ENCODE results near the gene XKR7.

The XKR7 gene

DNA sequence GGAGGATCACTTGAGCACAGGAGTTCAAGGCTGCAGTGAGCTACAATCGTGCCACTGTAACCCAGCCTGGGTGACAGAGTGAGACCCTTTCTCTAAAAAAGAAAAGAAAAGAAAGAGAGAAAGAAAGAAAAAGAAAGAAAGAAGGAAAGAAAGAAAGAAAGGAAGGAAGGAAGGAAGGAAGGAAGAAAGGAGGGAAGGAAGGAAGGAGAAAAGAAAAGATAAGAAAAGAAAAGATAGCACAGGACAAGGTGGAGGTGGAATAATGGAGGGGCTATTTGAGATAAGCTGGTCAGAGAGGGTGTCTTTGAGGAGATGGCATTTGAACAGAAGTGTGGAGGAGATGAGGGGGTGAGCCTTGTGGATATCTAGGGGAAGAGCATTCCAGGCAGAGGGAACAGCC, 13.5 kb upstream of the XKR7 start:
- Histone ChIP-seq H3K27me3 (no peaks in the 10 kb centered on the region), H3K36me3 (peaks cover 10% of the 10 kb centered on the region), H3K9me3 (no peaks in the 10 kb centered on the region), H4K20me1 (peaks cover 21% of the 10 kb centered on the region), H3K9ac (no peak overlapping the region), H3K4me1 (peaks cover 34% of the 10 kb centered on the region), H3K4me3 (no peak overlapping the region), H3K4me2 (no peak overlapping the region), H3K27ac (no peak overlapping the region)
- no peak for TF ChIP-seq Cebpa-rat (IDR thresholded peaks at IDR 0.05)

DNA sequence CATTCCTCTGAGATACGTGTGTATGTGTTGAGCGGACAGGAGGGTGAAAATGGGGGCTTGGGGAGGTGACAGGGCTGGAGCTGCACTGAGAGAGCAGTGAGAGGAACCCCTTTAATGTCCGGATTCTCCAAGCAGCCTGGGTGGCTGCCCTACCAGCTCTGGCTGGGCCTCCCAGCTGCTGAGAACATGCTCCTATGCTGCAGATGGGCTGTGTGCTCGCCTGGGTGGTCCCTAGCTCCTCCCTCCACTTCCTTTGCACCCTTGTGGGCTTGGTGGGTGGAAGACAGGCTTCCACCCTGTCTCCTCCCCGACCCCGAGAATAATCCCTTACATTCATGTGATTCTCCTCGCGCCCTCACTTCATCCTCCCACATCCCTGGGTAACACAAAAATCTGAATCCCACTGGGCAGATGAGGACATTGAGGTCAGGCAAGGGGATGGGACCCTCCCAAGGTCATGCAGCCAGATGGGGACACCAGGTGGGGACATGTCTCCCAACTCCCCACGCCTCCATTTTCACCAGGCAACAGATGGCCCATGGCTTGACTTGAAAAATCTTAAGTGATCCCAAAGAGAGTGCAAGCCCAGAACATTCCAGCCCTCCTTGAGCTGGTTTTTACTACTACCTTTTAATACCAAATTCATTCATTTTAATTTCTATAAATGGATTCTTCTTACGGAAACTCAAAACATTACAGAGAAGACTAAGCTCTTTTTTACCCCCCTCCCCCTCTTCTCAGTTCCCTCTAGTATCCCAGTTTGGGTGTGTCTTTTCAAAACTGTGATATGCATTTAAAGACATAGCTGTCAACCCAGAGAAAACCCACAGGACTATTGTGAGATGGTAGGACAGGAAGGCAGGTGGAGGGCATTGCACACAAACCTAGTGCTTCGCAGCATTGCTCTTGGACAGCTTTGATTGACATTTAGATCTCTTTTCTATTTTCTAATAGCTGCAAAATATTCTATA, 11.1 kb upstream of the XKR7 start:
- peaks cover 26% of the 10 kb centered on the region for H3K4me1 ChIP-seq
- peak overlapping the region; percentile 73 for H3K4me2 ChIP-seq
- H3K27me3 ChIP-seq: no peaks in the 10 kb centered on the region
- no peak overlapping the region for H3K4me3 ChIP-seq
- H4K20me1 ChIP-seq: no peaks in the 10 kb centered on the region
- no peak for TF ChIP-seq Cebpa-rat (IDR thresholded peaks at IDR 0.05)
- H3K27ac ChIP-seq: no peak overlapping the region
- peak overlapping the region; percentile 35 for H3K9ac ChIP-seq
- no peaks in the 10 kb centered on the region for H3K36me3 ChIP-seq
- no peaks in the 10 kb centered on the region for H3K9me3 ChIP-seq

- no peak for TF ChIP-seq Cebpa-rat (IDR thresholded peaks at IDR 0.05)
- Histone ChIP-seq H3K9me3 (no peaks in the 10 kb centered on the region), H3K4me2 (no peak overlapping the region), H3K9ac (no peak overlapping the region), H3K4me3 (no peak overlapping the region), H3K27ac (no peak overlapping the region), H3K27me3 (peaks cover 20% of the 10 kb centered on the region), H3K36me3 (no peaks in the 10 kb centered on the region), H4K20me1 (0 out of 2 replicates have a peak, but pooled peaks cover 5% of the 10 kb centered on the region), H3K4me1 (peaks cover 12% of the 10 kb centered on the region; the same call in 1 of the 2 replicates)
These were observed 5.2 kb upstream of the XKR7 start for GRCh38 chr20:31962761-31963160.

DNA sequence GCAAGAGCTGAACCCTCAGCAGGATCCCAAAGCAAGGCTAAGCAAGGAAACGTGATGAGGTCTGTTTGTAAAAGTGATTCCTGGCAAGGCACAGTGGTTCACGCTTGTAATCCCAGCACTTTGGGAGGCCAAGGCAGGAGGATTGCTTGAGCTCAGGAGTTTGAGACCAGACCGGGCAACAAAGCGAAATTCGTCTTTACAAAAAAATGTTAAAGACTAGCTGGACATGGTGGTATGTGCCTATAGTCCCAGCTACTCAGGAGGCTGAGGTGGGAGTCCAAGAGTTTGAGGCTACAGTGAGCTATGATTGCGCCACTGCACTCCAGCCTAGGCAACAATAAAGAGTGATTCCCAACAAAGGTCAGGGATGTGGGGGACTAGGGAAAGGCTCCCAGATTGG, 4.1 kb upstream of the XKR7 start:
- TF ChIP-seq Cebpa-rat (IDR thresholded peaks at IDR 0.05): no peak
- peaks cover 24% of the 10 kb centered on the region for H3K4me1 ChIP-seq

DNA sequence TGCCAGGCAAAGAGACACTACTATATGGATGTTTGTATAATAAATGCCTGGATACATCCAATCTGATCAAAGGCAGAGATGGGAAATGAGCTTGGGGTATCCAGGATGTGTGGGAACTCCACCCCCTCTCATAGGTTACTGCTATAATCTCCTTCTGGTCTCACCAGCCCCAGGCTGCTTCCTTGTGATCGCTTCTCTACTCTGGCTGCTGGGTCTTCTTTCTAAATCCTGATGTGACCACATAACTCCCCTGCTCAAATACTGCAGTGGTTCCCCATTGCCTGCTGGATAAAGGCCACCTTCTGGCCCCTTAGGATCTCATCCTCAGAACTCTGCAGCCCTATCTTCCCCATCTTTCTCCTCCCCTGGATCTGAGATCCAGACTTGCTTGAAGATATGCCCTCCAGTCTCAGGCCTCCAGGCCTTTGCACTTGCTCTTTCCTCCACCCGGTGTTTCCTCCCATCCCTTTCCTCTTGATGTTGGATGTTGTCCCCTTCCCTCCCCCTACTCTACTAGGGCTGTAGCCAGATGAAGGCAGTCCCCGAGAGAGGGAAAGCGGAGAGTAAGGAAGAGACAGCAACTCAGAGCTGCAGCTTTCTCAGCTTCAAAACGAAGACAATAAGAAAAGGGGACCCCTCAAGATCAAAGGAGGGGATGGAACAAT, 828 bp upstream of the XKR7 start:
- no peaks in the 10 kb centered on the region for H3K9me3 ChIP-seq
- H3K36me3 ChIP-seq: no peaks in the 10 kb centered on the region
- 0 out of 2 replicates have a peak, but pooled peaks cover 17% of the 10 kb centered on the region for H4K20me1 ChIP-seq
- H3K4me3 ChIP-seq: no peak overlapping the region
- peaks cover 48% of the 10 kb centered on the region for H3K4me1 ChIP-seq
- peak overlapping the region; percentile 98; the same call in 1 of the 2 replicates for H3K4me2 ChIP-seq
- peaks cover 28% of the 10 kb centered on the region for H3K27me3 ChIP-seq
- no peak for TF ChIP-seq Cebpa-rat (IDR thresholded peaks at IDR 0.05)
- H3K9ac ChIP-seq: no peak overlapping the region
- H3K27ac ChIP-seq: no peak overlapping the region

More for the DNA sequence above, 4.1 kb upstream of the XKR7 start:
- no peaks in the 10 kb centered on the region for H3K36me3 ChIP-seq
- no peak overlapping the region for H3K27ac ChIP-seq
- H3K9ac ChIP-seq: no peak overlapping the region
- 0 out of 2 replicates have a peak, but pooled peaks cover 14% of the 10 kb centered on the region for H4K20me1 ChIP-seq
- H3K9me3 ChIP-seq: no peaks in the 10 kb centered on the region
- H3K4me2 ChIP-seq: no peak overlapping the region
- no peak overlapping the region for H3K4me3 ChIP-seq
- peaks cover 28% of the 10 kb centered on the region for H3K27me3 ChIP-seq

- H3K9me3 ChIP-seq: no peaks in the 10 kb centered on the region
- H3K27me3 ChIP-seq: peaks cover 28% of the 10 kb centered on the region
- H3K4me2 ChIP-seq: peak overlapping the region; percentile 98
- TF ChIP-seq Cebpa-rat (IDR thresholded peaks at IDR 0.05): no peak
- 0 out of 2 replicates have a peak, but pooled peaks cover 17% of the 10 kb centered on the region for H4K20me1 ChIP-seq
- no peak overlapping the region for H3K27ac ChIP-seq
- H3K4me1 ChIP-seq: peaks cover 62% of the 10 kb centered on the region
- no peaks in the 10 kb centered on the region for H3K36me3 ChIP-seq
- H3K4me3 ChIP-seq: peak overlapping the region; percentile 69
- H3K9ac ChIP-seq: no peak overlapping the region
These were observed 558 bp downstream of the XKR7 start for GRCh38 chr20:31968291-31969126.

DNA sequence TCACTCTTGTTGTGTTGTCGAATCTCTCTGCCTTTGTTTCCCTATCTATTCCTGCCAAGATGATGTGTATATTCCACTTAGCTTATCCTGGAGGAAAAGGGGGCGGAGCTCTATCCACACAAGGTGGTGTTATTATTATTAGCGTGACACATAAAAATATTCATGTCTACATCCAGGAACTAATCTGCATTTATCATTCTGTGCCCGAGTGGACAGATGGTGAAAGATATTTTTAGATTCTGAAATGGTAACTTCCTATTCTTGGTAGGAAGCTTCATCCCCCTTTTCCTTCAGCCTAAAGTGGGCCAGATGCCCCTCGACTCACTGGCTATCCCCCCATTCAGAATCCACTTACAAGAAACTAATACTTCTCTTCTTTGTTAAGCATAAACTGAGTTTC, 2.0 kb downstream of the XKR7 start:
- H3K27ac ChIP-seq: no peak overlapping the region
- no peak overlapping the region for H3K4me3 ChIP-seq
- H3K4me2 ChIP-seq: peak overlapping the region; percentile 98
- peaks cover 28% of the 10 kb centered on the region for H3K27me3 ChIP-seq
- no peak for TF ChIP-seq Cebpa-rat (IDR thresholded peaks at IDR 0.05)
- H3K4me1 ChIP-seq: peaks cover 77% of the 10 kb centered on the region
- H4K20me1 ChIP-seq: 0 out of 2 replicates have a peak, but pooled peaks cover 12% of the 10 kb centered on the region
- no peaks in the 10 kb centered on the region for H3K36me3 ChIP-seq
- no peak overlapping the region for H3K9ac ChIP-seq
- no peaks in the 10 kb centered on the region for H3K9me3 ChIP-seq

- peak overlapping the region; percentile 87 for H3K4me2 ChIP-seq
- no peaks in the 10 kb centered on the region for H3K36me3 ChIP-seq
- H3K27me3 ChIP-seq: peaks cover 10% of the 10 kb centered on the region
These were observed 4.6 kb downstream of the XKR7 start for GRCh38 chr20:31972471-31973021.

DNA sequence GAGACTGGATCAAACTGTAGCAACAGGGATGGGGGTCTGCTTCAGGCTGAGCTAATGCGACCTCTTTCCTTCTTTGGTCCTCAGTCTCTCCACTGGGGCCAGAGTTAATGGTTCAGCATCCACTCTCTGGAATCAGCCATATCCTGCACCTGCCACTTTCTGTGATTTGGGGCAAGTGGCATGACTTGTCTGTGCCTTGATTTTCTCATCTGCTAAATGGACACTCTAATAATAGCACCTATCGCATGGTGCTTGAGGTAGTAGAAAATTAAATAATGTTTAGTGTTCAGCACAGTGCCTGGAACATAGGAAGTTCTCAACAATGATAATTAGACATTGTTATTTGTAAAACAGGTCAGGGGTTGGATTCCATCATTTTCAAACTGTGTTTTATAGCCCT, 6.3 kb downstream of the XKR7 start:
- Histone ChIP-seq H3K9me3 (no peaks in the 10 kb centered on the region), H3K27me3 (no peaks in the 10 kb centered on the region), H4K20me1 (no peaks in the 10 kb centered on the region), H3K36me3 (no peaks in the 10 kb centered on the region), H3K27ac (peak overlapping the region; percentile 76; the same call in 1 of the 2 replicates), H3K4me3 (peak overlapping the region; percentile 33; the same call in 1 of the 2 replicates), H3K9ac (peak overlapping the region; percentile 46; the same call in 1 of the 2 replicates), H3K4me2 (peak overlapping the region; percentile 87), H3K4me1 (peaks cover 95% of the 10 kb centered on the region)
- TF ChIP-seq Cebpa-rat (IDR thresholded peaks at IDR 0.05): no peak

More at GRCh38 chr20:31972471-31973021, 4.6 kb downstream of the XKR7 start:
- H3K9me3 ChIP-seq: no peaks in the 10 kb centered on the region
- H4K20me1 ChIP-seq: 0 out of 2 replicates have a peak, but pooled peaks cover 12% of the 10 kb centered on the region
- TF ChIP-seq Cebpa-rat (IDR thresholded peaks at IDR 0.05): no peak
- H3K27ac ChIP-seq: peak overlapping the region; percentile 38; the same call in 1 of the 2 replicates
- H3K4me3 ChIP-seq: peak overlapping the region; percentile 19; the same call in 1 of the 2 replicates
- H3K9ac ChIP-seq: peak overlapping the region; percentile 35; the same call in 1 of the 2 replicates
- peaks cover 99% of the 10 kb centered on the region for H3K4me1 ChIP-seq
